GM10248 (cell line): Measurements from ENCODE around the gene PXN.

Source experiments
- CTCF ChIA-PET: fragments of 300-600 bp; sonication (Branson Sonifier 250); formaldehyde crosslinking; extraction: SDS; loops from one replicate; lab custom pipeline; 2021; ENCODE audit warnings: antibody characterized with exemption; lab: Yijun Ruan, JAX
- POLR2A ChIA-PET: fragments of 350-650 bp; sonication (Branson Sonifier 250); formaldehyde crosslinking; extraction: SDS; loops from one replicate; lab custom pipeline; 2020; ENCODE audit warnings: antibody characterized with exemption; lab: Yijun Ruan, JAX
- DNase-seq: peaks from one replicate; pipeline ENCODE4 v3.0.0; 2012; ENCODE audit errors: extremely low spot score
- TF ChIP-seq, protein P1 (sequence below): IDR thresholded peaks from 2 replicates; pipeline ENCODE4 v1.5.1; 2012; ENCODE audit warnings: mild to moderate bottlenecking, low read depth; ENCODE audit errors: extremely low read depth, missing control alignments, control extremely low read depth

The PXN gene

DNA sequence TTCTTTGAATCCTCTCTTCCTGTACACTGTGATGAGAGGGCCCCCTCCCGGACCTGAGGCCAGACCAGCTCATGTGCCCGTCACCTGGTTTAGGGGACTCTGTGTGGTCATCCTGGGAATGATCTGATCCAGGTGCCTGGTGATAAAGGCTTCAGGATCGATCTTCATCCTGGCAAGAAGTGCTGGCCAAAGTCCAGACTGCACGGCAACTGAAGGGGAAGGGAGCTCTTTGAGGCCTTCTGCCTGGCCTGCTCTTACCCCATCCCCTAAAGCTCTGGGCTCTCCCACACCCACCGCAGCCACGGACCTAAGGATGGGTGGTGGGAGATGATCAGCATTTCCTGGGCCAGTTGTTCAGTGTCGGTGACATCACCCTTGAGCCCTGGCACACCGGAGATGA, 102.8 kb downstream of the PXN start:
- POLR2A ChIA-PET = interaction anchor here (4.4 kb wide), 1 partner anchor 38 kb away, joined by 14 read pairs; the partner anchor contains the start of gene RPLP0

DNA sequence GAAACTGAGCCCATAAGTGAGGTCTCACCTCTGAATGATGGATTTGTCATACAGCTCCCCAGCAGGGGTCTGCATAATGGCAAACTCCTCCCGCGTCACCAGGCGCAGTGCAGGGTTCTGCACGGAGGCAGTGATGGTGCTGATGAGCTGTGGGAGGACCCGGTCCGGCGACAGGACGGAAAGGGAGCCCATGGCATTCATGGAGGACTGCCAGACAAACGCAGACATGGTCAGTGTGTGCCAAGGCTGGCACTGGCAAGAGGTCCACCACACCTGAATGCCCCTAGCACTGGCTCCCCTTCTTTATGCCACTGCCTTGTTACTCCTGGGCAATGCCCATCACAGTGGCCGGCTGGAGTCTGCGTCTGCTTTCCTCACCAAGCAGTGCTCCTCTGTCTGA, 103.7 kb downstream of the PXN start:
- TF ChIP-seq, protein P1, sequence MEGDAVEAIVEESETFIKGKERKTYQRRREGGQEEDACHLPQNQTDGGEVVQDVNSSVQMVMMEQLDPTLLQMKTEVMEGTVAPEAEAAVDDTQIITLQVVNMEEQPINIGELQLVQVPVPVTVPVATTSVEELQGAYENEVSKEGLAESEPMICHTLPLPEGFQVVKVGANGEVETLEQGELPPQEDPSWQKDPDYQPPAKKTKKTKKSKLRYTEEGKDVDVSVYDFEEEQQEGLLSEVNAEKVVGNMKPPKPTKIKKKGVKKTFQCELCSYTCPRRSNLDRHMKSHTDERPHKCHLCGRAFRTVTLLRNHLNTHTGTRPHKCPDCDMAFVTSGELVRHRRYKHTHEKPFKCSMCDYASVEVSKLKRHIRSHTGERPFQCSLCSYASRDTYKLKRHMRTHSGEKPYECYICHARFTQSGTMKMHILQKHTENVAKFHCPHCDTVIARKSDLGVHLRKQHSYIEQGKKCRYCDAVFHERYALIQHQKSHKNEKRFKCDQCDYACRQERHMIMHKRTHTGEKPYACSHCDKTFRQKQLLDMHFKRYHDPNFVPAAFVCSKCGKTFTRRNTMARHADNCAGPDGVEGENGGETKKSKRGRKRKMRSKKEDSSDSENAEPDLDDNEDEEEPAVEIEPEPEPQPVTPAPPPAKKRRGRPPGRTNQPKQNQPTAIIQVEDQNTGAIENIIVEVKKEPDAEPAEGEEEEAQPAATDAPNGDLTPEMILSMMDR = no peak
- DNase-seq = no peak
- POLR2A ChIA-PET = interaction anchor here (4.4 kb wide), 1 partner anchor 39 kb away, joined by 14 read pairs; the partner anchor contains the start of gene RPLP0
- CTCF ChIA-PET = interaction anchor here (1.1 to 2.1 kb wide), 5 partner anchors 9 to 39 kb away, joined by 3 to 6 read pairs (median 4); partner anchors contain the start of gene RPLP0

More for the DNA sequence above, 102.8 kb downstream of the PXN start:
- TF ChIP-seq, protein P1 = no peak
- no peak for DNase-seq
- CTCF ChIA-PET = interaction anchor here (2.1 kb wide), 1 partner anchor 39 kb away, joined by 4 read pairs; the partner anchor contains the start of gene RPLP0
